ENCODE results near the gene RDH11. TPM values are rescaled to one million over a fixed set of nuclear protein-coding genes. Genes with fewer than 3 reads are reported as not detected.
"Not testable (repeated sequence)": the region's sequence is repeated elsewhere in the genome, so short reads cannot be mapped to it uniquely, and the experiment has no call there.

The RDH11 gene
- total and polyA plus RNA-seq, 8 donors: 14.0 to 40.3 (median 21.7) TPM

DNA sequence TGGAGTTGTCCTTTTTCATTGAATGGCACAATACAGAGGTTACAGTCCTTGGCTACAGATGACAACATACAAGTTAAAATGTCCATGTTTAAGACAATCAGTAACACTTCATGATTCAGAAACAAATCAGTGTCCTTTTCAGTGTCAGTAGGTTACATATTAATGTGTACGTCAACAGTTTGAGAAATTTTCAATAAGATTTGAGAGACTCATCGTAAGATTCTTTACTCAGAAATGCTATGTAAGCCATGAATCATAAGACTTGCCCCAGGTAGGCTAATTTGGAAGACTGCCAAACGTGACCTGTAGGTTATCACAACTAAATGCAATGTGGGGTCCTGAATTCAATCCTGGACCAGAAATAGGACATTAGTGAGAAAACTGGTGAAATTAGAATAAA, 9.6 kb upstream of the RDH11 start:
- H3K9me3 ChIP-seq: no peaks in the 10 kb centered on the region
- H3K36me3 ChIP-seq: no peaks in the 10 kb centered on the region
- intact Hi-C loops (cut with DNase I): loop anchor here in 2 of 3 donors (10.0 kb wide), 1 partner anchor 120 kb away; no protein-coding TSS in a partner anchor
- no peak for FAIRE-seq
- peak overlapping the region in 1 of 4 donors; percentile 39 for H3K27ac ChIP-seq
- TF ChIP-seq, protein P1, sequence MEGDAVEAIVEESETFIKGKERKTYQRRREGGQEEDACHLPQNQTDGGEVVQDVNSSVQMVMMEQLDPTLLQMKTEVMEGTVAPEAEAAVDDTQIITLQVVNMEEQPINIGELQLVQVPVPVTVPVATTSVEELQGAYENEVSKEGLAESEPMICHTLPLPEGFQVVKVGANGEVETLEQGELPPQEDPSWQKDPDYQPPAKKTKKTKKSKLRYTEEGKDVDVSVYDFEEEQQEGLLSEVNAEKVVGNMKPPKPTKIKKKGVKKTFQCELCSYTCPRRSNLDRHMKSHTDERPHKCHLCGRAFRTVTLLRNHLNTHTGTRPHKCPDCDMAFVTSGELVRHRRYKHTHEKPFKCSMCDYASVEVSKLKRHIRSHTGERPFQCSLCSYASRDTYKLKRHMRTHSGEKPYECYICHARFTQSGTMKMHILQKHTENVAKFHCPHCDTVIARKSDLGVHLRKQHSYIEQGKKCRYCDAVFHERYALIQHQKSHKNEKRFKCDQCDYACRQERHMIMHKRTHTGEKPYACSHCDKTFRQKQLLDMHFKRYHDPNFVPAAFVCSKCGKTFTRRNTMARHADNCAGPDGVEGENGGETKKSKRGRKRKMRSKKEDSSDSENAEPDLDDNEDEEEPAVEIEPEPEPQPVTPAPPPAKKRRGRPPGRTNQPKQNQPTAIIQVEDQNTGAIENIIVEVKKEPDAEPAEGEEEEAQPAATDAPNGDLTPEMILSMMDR (IDR thresholded peaks at IDR 0.05): no peak
- no peak overlapping the region for H3K4me3 ChIP-seq
- H3K4me1 ChIP-seq: peaks cover 0 to 12% (median 0%) of the 10 kb centered on the region in 3 donors
- no peak for DNase-seq
- no peaks in the 10 kb centered on the region for H3K27me3 ChIP-seq
- 40 to 45% methylated on average over 3 of the region's 3 CpGs for WGBS, 2 donors
- no peak for ATAC-seq

DNA sequence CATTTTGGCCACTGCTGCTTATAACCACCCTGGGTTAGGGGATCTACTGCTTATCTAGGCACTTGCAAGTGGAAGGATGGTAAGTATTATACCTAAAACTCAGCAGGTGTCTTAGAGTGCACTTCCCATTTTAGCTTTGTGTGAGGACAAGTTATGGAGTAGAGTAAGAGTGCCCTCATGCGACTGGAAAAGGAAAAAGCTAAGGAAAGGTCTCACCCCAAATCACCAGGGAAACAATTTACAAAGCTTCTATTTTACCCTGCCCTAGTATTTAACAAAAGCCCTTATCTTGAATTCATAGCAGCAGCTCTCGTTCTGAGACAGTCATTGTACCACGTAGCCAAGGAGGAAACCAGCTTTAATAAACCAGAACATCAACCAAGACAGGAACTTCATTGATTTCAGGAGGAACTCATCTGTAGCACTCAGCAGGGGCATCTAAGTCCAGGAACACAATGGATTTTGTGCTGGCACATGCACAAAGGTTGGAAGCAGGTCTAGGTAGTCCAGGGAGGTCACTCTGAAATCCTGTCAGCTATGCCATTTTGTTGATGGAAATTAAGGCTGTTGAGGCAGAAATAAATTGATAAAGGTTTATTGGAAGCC, 9.0 kb upstream of the RDH11 start:
- TF ChIP-seq, protein P1 (IDR thresholded peaks at IDR 0.05): peak in 3 of 4 donors; percentile 42 to 50 (median 46)
- no peaks in the 10 kb centered on the region for H3K27me3 ChIP-seq
- H3K27ac ChIP-seq: peak overlapping the region in 1 of 4 donors; percentile 39
- no peak overlapping the region for H3K4me3 ChIP-seq
- intact Hi-C loops (cut with DNase I): loop anchor here in 2 of 3 donors (10.0 kb wide), 1 partner anchor 120 kb away; no protein-coding TSS in a partner anchor
- no peaks in the 10 kb centered on the region for H3K36me3 ChIP-seq
- DNase-seq (peak in 2 of 6 donors; percentile 28 to 41), ATAC-seq (peak; percentile 76 to 96 (median 94)), FAIRE-seq (peak; percentile 51)
- 0% methylated on average over 3 of the region's 3 CpGs for WGBS, 2 donors
- H3K4me1 ChIP-seq: peaks cover 0 to 9% (median 0%) of the 10 kb centered on the region in 3 donors
- no peaks in the 10 kb centered on the region for H3K9me3 ChIP-seq

DNA sequence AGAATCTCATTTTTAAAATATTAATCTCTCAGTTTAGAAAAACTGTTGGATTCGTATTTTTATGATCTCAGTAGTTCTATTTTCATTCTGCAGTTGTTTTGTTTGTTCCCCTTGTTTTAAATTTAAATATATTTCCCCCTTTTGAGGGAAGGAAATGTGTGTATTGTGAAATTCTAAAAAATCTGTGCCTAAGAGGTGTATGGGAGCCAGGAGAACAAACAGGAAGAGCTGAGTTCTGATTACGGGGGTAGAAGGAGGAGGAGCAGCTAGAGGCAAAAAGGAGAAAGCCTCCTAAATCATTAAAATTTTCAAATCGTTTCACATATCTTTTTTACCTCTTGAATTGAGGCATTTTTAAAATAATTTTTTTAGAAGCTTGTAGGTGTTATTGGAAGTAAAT, 8.4 kb upstream of the RDH11 start:
- intact Hi-C loops (cut with DNase I): loop anchor here in 2 of 3 donors (10.0 kb wide), 1 partner anchor 119 kb away; no protein-coding TSS in a partner anchor
- no peak for DNase-seq
- peaks cover 0 to 4% (median 0%) of the 10 kb centered on the region in 3 donors for H3K4me1 ChIP-seq
- WGBS, 2 donors: 43 to 50% methylated on average over 3 of the region's 3 CpGs
- H3K4me3 ChIP-seq: no peak overlapping the region
- ATAC-seq: peak in 1 of 4 donors; percentile 56
- H3K27ac ChIP-seq: peak overlapping the region in 1 of 4 donors; percentile 6
- H3K9me3 ChIP-seq: no peaks in the 10 kb centered on the region
- TF ChIP-seq, protein P1 (IDR thresholded peaks at IDR 0.05): no peak
- no peaks in the 10 kb centered on the region for H3K36me3 ChIP-seq
- H3K27me3 ChIP-seq: no peaks in the 10 kb centered on the region
- FAIRE-seq: no peak

DNA sequence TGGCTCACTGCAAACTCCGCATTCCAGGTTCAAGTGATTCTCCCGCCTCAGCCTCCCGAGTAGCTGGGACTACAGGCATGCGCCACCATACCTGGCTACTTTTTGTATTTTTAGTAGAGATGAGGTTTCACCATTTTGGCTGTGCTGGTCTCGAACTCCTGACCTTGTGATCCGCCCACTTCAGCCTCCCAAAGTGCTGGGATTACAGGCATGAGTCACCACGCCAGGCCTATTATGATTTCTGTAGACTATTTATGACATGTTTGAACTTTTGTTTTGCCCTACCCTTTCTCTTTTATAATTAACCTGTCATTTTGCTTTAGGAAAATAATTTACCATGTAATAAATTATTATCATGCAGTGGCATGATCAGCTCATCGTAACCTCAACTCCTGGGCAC, 5.9 kb upstream of the RDH11 start, which contains the start of gene RDH12:
Gene RDH12, plus strand, starts transcription at position 395 of the 400 bp plus-strand sequence. CDS start 20,757 bp downstream, outside the sequence.
- DNase-seq: not testable (repeated sequence)

DNA sequence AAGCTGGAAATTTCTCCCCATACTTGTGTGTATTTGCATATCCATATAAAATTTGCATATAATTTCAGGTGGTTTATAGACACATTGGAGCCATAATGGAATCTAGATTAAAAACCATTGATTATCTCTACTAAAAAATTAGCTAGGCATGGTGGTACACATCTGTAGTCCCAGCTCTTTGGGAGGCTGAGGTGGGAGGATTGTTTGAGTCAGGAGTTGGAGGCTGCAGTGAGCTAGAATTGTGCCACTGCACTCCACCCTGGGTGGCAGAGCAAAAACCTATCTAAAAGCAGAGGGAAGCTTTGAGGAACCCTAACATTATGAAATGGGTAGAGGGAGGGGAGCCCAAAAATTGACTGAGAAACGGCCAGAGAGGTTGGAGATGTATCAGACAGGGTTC, 2.6 kb upstream of the RDH11 start:
- no peak for DNase-seq
- no peaks in the 10 kb centered on the region for H3K27me3 ChIP-seq
- 59 to 64% methylated on average over 1 of the region's 1 CpG for WGBS, 2 donors
- no peak overlapping the region for H3K4me3 ChIP-seq
- no peak overlapping the region for H3K27ac ChIP-seq
- intact Hi-C loops (cut with DNase I): no loop called here
- no peak for ATAC-seq
- no peak for FAIRE-seq
- no peaks in the 10 kb centered on the region for H3K9me3 ChIP-seq
- H3K4me1 ChIP-seq: peaks cover 0 to 3% (median 0%) of the 10 kb centered on the region in 3 donors
- H3K36me3 ChIP-seq: no peaks in the 10 kb centered on the region
- TF ChIP-seq, protein P1 (IDR thresholded peaks at IDR 0.05): no peak

More for the DNA sequence above, 5.9 kb upstream of the RDH11 start, which contains the start of gene RDH12:
- FAIRE-seq, H3K27ac ChIP-seq, H3K4me1 ChIP-seq, H3K9me3 ChIP-seq, ATAC-seq, H3K4me3 ChIP-seq, H3K36me3 ChIP-seq, H3K27me3 ChIP-seq: not testable (repeated sequence)
- WGBS, 2 donors: 86 to 88% methylated on average over 8 of the region's 8 CpGs
- intact Hi-C loops (cut with DNase I): loop anchor here in 2 of 3 donors (10.0 kb wide), 1 partner anchor 117 kb away; no protein-coding TSS in a partner anchor

All from pancreas (tissue), 10 donors.